AG04449 (cell line): ENCODE measurements around the gene ZNF354C.

Source experiments
- CTCF ChIA-PET: fragments of 350-600 bp; formaldehyde crosslinking; extraction: SDS; loops from one replicate; lab custom pipeline; 2021; ENCODE audit warnings: antibody characterized with exemption; lab: Yijun Ruan, JAX
- POLR2A ChIA-PET: fragments of 400-600, 350-600 bp; formaldehyde crosslinking; extraction: SDS; loops from one replicate; lab custom pipeline; 2020; ENCODE audit warnings: antibody characterized with exemption, inconsistent platforms; lab: Yijun Ruan, JAX
- DNase-seq: peaks from one replicate; pipeline ENCODE4 v3.0.0-alpha.2; 2010; ENCODE audit warnings: low read depth, low spot score
- H3K4me3 ChIP-seq: 2 replicates; pipeline ENCODE4 v1.5.1; 2011; ENCODE audit warnings: low read depth, mild to moderate bottlenecking, control low read depth, low read length
- CTCF ChIP-seq: IDR thresholded peaks from one replicate; pipeline ENCODE4 v1.5.1; 2011; ENCODE audit warnings: mild to moderate bottlenecking, moderate library complexity, low read length, control low read depth, inconsistent platforms; ENCODE audit not compliant: insufficient read depth; ENCODE audit errors: missing control alignments

The ZNF354C gene

GRCh38 chr5:179118338-179118737 is 58.2 kb downstream of the ZNF354C start:
- ChIA-PET CTCF (no interaction called here), POLR2A (no interaction called here)
- no peak for DNase-seq
- H3K4me3 ChIP-seq, result no peak overlapping the region
- TF ChIP-seq CTCF, result no peak

DNA sequence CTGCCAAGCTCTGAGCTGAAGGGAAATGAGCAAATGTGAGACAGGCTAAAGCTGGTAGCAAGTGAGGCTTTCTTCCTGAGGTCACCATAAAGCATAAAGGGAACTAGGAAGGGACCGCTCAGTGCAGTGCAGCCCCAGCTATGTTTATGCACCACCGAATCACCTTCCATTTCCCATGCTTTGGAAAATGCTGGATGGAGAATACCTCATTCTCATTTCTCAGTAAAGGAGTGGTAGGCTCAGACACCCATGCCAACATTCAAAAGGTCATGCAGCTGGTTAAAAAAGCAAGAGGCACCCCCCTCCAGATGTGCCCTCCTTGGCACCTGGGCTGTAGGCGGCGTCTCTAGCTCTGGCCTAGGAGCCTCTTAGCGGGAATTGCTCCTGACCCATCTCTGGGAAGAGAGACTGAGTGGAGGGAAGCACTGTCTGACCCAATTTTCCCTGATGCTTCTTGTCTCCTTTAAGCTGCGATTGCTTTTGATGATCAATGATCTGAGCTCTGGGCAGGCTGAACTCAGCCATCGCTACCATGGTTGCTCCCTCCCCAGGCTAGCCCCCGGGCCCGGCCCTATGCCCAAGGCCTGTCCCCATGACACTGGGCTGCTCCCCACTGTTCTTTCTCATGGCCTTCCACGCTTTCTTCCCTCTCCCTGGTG is 58.7 kb downstream of the ZNF354C start:
- TF ChIP-seq CTCF, result no peak
- POLR2A ChIA-PET, result no interaction called here

DNA sequence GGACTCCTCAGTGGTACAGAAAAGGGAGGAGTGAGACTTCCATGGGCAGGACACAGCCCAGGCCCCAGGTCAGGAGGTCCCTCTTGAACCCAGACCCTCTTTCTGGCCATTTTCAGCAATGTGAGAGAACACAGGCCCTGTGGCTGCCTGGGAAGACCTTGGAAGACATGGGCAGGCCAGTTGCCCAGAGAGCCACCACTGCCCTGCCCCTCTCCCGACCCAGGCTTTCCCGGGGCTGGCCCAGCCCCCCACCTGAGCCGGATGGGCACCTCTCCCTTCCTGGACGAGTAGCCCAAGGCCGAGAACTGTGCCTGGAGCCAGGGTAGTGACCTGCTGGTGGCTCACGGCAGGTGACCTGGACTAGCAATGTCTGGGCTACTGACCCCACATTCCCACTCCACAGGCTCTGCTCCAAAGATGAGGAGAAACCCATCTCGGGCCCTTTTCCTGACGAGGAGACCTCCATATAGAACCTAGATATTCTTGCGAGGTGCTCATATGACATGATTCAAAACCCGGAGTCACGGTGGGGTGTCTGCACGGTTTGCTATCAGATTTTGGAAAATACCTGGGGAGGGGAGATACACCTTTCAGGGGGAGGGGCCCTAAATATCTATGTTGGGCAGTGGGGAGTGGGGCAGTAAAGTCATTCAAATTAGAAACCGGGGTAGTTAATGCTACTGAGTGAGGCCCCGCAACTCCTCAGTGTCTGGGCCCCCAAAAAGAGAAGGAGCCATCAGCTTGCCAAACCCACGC is 59.4 kb downstream of the ZNF354C start:
- ChIA-PET CTCF (no interaction called here), POLR2A (no interaction called here)
- H3K4me3 ChIP-seq, result no peak overlapping the region
- TF ChIP-seq CTCF, result no peak
- DNase-seq, result no peak

More for the DNA sequence above, 58.7 kb downstream of the ZNF354C start:
- H3K4me3 ChIP-seq, result no peak overlapping the region
- no peak for DNase-seq
- CTCF ChIA-PET, result no interaction called here

- no peak for DNase-seq
- CTCF ChIA-PET, result no interaction called here
- no peak for TF ChIP-seq CTCF
- H3K4me3 ChIP-seq, result no peak overlapping the region
- POLR2A ChIA-PET, result no interaction called here
These were observed 60.3 kb downstream of the ZNF354C start for GRCh38 chr5:179120421-179120861.

- ChIA-PET CTCF (no interaction called here), POLR2A (no interaction called here)
- H3K4me3 ChIP-seq, result no peak overlapping the region
- no peak for DNase-seq
- no peak for TF ChIP-seq CTCF
These were observed 60.9 kb downstream of the ZNF354C start for GRCh38 chr5:179120951-179121666.

DNA sequence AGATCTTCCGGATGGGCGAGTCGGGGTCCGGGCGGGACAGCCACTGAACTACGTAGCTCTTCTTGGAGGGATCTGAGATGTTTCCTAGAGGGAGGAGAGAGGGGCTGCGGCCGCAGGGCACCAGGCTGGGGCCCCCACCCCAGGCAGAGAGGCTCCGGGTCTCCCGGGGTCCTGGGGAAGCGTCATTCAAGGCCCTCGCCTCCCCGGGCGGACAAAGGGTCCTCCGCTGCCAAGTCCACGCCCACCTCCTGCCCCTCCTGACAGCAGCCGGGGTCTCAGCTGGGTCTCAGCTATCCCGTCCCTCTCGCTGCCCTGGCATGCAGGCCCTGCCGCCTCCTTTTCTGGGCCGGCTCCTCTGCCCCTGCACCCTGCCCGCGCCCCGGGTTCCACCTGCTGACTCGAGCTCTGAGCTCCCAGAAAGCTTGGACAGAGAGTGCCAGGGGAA is 61.5 kb downstream of the ZNF354C start:
- DNase-seq, result no peak
- CTCF ChIA-PET, result no interaction called here
- POLR2A ChIA-PET, result no interaction called here
- TF ChIP-seq CTCF, result no peak
- no peak overlapping the region for H3K4me3 ChIP-seq
